ENCODE data around the gene GMCL2.
A peak's percentile ranks its signal among the peaks of the same experiment; 100 is the strongest.
"Not testable (repeated sequence)": the region's sequence is repeated elsewhere in the genome, so short reads cannot be mapped to it uniquely, and the experiment has no call there.

Gene GMCL2

DNA sequence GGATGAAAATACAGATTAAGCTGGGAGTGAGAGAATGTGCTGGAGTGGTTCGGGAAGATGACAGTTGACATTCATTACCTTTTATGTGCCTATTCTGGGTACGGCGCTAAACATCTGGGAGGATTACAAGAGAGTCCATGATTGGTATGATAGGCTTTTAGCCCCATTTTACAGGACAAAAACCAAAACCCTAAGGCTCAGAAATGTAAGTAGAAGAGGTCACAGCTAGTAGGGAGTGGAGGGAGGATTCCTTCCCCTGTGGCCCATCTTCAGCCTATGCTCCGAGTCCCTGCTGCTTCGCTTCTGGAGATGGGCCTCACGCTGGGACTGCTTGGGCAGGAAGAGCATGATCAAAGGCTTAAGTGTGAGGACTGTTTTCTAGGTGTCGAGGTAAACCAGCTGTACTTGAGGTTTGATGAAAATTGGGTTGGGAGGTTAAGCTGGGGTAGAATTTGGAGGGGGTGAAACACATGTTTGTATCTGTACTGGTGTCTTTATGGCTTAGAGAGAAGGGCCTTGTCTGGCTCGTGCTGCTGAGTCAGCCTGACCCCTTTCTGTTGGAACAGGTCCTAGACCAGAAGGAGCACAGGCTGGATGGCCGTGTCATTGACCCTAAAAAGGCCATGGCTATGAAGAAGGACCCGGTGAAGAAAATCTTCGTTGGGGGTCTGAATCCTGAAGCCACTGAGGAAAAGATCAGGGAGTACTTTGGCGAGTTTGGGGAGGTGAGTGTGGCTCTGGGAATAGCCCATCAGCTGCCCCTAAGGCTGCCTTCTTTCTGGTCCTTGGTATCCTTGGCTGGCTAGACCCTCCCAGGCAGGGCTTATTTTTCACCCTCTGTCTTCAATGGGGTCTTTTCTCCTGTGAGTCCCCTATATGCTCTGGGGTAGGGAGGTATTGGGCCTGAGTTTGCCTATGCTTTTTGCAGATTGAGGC, 19.3 kb upstream of the GMCL2 start:
- DNase-seq (ENCODE audit: low spot score) = no peak

DNA sequence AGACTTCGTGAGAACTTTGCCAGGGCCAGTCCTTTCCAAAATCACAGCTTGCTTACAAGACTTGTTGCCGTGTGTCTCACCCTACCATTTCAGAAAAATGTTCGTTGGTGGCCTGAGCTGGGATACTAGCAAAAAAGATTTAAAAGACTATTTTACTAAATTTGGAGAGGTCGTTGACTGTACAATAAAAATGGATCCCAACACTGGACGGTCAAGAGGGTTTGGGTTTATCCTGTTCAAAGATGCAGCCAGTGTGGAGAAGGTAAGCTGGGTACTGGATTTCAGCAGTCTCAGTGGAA, 18.5 kb upstream of the GMCL2 start:
- DNase-seq (ENCODE audit: low spot score) = no peak

DNA sequence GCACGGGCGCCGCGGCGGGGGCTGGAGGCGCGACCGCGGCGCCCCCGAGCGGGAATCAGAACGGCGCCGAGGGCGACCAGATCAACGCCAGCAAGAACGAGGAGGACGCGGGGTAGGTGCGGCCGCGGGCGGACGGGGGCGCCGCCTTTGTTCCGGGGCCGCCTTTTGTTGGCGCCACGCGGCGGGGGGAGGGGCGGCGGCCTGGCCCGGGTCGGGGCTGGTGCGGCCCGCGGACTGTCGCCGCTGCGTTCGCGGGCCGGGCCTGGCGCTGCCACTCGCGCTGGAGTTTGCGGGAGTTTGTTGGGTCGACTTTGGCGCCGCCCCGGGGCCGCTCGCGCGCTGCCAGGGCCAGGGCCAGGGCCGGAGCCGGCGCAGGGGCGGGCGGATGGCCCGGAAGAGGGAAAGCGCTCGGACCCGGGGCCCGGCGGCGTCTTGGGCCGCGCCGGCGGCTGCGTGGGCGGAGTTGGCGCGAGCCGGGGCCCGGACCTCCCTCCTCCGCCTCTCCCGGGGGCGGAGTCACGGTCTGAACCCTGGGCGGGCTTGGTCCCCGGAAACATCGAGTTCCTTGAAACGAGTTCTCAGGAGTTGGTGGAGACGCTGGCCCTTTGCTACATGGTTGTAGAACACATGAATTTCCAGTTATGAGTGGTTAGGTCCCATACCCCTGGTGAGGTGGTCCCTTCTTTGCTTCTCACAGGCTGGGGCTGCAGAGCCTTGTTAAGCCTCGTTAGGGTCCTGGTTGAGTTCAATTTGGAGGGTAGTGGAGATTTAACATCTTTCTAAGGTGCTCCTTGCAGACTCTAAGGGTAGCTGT, 18.0 kb upstream of the GMCL2 start:
- peak; percentile 57 for DNase-seq (ENCODE audit: low spot score)

DNA sequence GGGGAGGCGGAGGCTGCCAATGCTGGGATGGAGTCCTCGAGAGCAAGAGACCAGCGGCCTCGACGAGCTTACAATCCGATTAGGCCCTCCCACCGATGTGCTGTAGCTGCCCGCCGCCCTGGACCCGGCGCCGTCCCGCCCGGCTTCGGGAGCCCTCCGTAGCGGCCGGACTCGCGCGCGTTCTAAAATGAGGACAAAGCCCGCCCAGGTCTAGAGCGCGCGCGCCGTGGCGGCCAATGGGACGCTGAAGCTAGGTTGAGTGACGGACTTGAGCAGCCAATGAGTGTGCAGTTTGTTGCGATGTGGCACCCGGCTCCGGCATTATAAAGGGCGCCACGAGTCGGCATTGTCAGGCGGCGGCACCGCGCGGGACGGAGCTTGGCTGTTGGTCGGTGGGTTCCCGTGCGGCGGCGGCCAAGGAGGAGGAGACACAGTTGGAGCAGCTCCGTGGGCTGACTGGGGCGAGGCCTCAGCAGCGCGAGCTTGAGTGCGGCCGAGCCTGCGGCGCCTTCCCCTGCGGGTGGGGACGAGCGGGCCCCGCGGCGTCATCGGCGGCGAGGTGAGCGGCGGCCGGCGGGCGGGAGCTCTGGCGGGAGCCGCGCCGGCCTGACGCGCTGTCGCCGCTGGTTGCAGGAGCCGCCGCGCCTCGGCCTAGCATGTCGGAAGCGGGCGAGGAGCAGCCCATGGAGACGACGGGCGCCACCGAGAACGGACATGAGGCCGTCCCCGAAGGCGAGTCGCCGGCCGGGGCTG, 17.2 kb upstream of the GMCL2 start, which contains the start of gene HNRNPAB:
HNRNPAB (plus strand) TSS at position 352 of the 753 bp plus-strand sequence; CDS start at position 657, 305 bp downstream.
- peak; percentile 94 for DNase-seq (ENCODE audit: low spot score)

DNA sequence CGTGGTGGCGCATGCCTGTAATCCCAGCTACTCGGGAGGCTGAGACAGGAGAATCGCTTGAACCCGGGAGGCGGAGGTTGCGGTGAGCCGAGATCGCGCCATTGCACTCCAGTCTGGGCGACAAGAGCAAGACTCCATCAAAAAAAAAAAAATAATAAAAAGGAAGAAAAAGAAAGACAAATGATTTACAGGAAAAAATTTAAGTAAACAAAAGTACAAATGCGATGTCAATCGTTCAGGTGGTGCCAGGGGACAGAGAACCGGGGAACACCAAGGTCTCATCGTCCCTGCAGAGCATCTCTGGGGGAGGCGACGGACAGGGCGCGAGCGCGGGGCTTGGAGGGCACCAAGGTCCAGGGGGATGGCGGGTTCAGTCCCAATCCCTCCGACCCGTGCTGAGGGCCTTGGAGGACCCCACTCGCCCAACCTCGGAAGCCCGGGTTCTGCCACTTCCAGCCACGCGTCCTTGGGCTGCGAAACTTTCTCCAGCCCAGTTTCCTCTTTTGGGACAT, 16.6 kb upstream of the GMCL2 start:
- no peak for DNase-seq (ENCODE audit: low spot score)

DNA sequence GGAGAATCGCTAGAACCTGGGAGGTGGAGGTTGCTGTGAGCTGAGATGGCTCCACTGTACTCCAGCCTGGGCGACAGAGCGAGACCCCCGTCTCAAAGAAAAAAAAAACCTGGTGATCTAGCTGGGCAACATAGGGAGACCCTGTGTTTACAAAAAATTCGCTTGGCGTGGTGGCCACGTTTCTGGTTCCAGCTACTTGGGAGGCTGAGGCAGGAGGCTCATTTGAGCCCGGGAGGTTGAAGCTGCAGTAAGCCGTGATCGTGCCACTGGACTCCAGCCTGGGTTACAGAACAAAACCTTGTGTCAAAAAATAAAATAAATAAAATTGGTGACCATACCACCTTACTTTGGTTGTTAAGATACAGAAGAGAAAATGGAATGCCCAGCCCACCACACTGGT, 15.4 kb upstream of the GMCL2 start:
- no peak for DNase-seq (ENCODE audit: low spot score)

DNA sequence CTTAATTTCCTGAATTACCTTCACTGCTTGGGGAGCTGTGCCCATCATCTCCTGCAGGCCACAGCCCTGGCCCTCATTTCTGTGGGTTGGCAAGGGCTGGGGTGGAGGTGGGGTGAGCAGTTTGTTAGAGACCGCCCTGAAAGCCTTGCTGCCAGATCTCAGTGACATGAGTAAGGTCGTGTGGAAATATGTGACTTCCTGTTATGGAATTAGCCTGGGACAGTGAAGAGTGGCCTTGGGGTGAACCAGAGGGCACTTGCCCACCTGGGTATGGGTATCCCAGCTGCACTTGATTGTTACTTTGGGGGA, 14.7 kb upstream of the GMCL2 start:
- no peak for DNase-seq (ENCODE audit: low spot score)

DNA sequence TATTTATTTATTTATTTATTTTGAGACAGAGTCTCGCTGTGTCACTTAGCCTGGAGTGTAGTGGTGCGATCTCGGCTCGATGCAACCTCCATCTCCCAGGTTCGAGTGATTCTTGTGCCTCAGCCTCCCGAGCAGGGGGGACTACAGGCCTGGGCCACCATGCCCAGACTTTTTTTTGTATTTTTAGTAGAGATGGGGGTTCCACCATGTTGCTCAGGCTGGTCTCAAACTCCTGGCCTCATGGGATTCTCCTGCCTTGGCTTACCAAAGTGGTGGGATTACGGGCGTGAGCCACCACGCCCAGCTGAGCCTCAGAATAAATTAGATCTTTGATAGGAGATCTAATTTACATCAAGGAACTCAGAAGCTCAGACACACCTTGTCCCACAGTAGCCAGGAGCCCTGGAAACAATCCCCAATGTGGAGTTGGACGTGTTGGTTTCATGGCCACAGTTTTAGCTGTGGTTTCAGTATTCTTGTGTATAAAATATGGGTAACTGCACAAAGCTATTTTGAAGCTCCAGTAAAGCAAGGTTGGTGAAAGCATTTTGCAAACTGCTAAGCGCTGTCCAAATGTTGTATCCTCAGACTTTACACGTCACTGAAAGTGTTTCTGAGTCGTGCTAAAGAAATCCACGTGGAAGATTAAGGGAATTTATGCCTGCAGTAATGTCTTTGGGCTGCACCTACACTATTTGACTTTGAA, 14.2 kb upstream of the GMCL2 start:
- DNase-seq (ENCODE audit: low spot score) = no peak

DNA sequence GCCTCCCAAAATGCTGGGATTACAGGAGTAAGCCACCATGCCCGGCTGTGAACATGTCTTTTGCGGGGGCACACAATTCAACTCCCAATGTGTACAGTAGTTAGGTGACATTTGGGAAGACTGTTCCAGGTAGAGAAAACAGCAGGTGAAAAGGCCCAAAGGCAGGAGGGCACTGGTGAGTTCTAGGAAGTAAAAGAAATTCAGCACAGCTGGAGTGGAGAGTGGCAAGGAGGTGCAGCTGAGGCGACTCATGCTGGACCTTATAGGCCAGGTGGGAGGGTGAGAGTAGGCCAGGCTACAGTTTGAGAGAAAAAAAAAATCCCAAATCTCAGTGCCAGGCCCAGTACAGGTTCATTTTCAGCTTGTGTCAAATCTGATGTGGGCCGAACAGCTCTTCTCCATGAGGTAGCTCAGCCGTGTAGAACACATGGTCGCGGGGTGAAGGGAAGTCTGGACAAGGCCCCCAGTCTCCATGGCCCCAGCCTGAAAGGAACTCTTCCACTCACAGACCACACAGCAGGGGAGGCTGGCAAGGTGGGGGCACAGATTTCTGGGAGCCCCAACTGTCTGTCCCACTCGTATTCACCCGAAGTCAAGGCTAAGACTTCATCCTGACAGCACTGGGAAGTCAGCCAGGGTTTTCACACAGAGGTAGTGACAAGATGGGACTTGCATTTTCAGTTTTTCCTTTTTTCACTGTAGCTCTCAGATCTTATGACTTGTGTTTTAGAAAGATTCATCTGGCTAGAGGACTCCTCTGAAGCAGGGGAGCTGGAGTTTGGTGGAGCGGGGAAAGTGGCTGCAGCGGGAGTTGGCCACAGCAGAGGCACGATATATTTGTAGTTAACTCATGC, 12.6 kb upstream of the GMCL2 start:
- no peak for DNase-seq (ENCODE audit: low spot score)

DNA sequence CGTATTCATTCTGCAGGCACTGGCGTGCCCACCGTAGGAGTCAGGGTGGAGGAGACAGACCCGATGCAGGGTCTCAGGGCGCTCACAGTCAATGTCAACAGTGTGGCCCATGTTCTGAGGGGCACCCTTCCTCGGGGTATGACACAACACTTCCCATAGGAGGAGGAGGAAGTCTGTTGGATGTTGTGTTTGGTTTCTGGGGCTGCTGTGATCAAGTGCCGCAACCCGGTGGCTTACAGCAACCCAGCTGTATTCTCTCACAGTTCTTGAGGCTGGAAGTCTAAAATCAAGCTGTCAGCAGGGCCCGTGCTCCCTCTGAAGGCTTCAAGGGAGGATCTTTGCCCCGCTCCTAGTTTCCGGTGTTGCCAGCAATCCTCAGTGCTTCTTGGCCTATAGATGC, 11.5 kb upstream of the GMCL2 start:
- no peak for DNase-seq (ENCODE audit: low spot score)

DNA sequence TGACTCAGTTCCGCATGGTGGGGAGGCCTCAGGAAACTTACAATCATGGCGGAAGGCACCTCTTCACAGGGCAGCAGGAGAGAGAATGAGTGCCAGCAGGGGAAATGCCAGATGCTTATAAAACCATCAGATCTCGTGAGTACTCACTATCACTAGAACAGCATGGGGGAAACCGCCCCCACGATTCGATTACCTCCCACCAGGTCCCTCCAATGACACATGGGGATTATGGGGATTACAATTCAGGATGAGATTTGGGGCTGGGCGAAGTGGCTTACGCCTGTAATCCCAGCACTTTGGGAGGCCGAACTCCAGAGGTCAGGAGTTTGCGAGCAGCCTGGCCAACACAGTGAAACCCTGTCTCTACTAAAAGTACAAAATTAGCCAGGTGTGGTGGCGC, 11.0 kb upstream of the GMCL2 start:
- DNase-seq (ENCODE audit: low spot score) = not testable (repeated sequence)

DNA sequence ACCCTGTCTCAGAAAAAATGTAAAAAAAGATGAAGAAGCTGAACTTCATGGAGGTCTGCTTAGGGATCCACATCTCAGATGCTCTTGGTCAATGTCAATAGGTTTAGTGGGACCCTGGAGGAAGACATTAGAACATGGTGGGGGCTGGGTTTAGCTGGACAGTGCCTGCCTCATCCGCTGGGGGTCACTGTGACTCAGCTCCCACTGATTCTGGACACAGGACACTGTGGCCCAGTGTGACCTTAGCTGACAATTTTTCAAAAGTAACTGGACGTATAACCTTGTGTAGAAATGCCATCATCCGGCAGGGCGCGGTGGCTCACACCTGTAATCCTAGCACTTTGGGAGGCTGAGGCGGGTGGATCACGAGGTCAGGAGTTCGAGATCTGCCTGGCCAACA, 9.8 kb upstream of the GMCL2 start:
- DNase-seq (ENCODE audit: low spot score) = no peak

DNA sequence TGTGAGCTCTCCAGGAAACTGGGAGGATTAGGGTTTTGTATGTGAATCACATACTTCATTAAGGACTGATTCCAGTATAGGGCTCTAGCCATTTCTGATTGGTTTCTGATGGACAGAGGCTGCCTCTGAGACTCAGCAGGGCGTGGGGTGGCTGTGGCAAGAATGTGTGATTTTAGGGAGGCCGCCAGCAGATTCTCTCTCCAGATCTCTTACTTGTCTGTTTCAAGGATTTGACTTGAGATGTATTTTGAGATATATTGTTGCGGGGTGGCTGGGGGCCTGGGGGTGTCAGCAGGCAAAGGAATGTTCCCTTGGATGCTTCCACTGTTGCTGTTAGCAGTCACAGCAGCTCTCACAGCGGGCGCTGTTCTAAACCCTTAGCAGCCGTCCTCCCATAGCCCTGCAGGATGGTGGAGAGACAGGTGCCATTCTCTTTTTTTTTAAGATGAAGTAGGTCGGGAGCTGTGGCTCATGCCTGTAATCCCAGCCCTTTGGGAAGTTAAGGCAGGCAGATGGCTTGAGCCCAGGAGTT, 9.2 kb upstream of the GMCL2 start:
- no peak for DNase-seq (ENCODE audit: low spot score)

DNA sequence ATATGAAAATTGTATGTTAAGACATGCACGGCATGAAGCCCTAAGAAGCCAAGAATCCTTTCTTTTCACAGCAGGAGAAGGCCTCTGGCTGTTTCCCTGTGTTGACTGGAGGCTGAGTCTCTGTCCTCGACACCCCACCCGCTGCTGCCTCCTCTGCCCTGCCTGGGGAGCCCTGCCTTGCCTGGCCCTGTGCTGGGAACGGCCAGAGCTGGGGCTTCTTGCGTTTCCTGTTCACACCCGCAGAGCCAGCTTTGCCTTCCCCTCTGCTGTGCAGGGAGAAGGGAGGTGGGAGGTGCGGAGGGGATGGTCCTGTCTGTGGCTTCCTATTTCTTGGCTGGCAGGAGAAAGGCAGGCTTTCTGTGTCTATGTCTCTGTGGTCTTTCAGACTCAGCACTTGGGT, 6.9 kb upstream of the GMCL2 start:
- no peak for DNase-seq (ENCODE audit: low spot score)

DNA sequence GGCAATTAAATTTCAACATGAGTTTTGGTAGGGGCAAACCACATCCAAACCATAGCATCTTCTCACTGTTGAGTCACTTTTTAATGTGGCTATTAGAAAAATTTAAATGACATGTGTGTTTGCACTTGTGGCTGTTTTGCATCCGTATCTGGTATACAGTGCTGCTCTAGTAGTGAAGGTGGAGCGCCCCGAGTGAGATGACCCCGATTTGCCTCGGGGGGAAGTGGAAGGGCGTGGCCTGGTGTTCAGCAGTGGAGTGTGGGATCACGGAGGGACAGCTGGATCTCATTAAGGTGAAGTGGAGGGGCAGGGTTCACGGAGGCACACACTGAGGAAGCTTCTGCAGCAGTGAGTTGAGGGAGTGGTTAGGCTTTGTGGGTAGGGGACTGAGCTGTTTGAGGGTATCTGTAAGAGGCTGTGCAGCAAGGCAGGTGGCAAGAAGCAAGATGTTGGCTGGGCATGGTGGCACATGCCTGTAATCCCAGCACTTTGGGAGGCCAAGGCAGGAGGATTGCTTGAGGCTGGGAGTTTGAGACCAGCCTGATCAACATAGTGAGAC, 6.2 kb upstream of the GMCL2 start:
- no peak for DNase-seq (ENCODE audit: low spot score)

DNA sequence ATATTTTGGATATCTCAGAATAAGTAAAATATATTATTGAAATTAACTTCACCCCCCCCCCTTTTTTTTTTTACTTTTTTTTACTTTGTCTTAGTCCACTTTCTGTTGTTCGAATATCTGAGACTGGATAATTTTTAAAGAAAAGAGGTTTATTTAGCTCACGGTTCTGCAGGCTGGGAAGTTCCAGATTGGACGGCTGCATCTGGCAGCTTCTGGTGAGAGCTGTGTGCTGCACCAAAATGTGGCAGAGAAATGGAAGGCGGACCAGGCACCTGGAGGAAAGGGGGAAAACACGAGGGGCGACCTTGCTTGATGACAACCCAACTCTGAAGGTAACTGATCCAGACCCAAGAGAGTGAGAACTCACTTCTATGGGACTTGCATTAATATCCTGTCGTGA, 5.6 kb upstream of the GMCL2 start:
- DNase-seq (ENCODE audit: low spot score) = no peak

DNA sequence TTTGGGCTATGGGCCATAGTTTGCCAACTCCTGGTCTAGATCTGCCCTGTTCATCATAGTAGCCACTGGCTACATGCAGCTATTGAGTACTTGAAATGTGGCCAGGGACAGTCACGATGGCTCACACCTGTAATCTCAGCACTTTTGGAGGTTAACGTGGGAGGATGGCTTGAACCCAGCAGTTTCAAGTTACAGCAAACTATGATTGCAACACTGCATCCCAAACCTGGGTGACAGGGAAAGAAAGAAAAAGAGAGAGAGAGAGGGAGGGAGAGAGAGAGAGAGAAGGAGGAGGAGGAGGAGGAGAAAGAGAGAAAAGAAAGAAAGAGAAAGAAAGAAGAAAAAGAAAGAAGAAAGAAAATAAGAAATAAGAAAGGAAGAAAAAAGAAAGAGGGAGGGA, 5.1 kb upstream of the GMCL2 start:
- DNase-seq (ENCODE audit: low spot score) = no peak

DNA sequence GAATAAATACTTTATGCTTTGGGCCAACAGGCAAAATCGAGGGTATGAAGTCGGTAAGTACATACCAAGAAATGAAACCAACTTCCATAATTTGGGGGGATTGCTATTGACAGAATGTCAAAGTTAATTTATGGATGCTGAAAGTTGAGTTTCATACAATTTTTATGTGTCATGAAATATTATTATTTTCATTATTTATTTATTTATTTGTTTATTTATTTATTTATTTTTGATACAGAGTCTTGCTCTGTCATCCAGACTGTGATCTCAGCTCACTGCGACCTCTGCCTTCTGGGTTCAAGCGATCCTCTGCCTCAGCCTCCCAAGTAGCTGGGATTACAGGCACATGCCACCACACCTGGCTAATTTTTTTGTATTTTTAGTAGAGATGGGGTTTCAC, 4.5 kb upstream of the GMCL2 start:
- DNase-seq (ENCODE audit: low spot score) = no peak

DNA sequence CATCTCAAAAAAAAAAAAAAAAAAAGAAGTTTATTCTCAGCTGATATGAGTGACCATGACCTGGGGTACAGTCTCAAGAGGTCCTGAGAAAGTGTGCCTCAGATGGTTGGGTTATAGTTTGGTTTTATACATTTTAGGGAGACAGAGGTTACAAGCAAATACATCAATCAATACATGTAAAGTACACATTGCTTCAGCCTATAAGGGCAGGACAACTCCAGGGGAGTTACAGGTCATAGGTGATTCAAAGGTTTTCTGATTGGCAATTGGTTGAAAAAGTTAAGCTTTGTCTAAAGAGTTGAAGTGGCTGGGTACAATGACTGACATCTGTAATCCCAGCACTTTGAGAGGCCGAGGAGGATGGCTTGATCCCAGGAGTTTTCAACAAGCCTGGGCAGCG, 2.3 kb upstream of the GMCL2 start:
- DNase-seq (ENCODE audit: low spot score) = no peak

DNA sequence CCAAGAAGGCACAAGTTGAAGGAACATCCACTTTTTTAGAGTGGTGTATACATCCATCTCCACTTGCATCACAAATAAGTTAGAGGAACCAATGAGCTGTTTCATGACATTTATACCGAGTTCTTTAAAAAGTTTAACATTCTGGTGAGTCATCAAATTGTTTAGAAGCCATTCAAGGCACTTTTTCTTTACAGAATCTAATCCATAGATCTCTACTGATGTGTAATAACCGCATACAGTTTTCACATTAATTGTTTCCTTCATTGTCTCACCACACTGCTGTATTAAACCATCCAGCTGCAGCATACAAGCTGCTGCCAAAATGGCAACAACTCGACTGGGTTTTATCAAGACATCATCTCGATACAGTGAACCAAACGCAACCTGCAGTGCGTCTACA, 744 bp downstream of the GMCL2 start:
- no peak for DNase-seq (ENCODE audit: low spot score)

All from globus pallidus (tissue), 1 donor.